IPS DF 6.9 (cell line): ENCODE data around the gene ITPR1.

Source experiments
- DNase-seq: peaks from one replicate; pipeline ENCODE4 v3.0.0-alpha.2; 2013; ENCODE audit warnings: low read depth, low spot score
- H3K27ac ChIP-seq: one replicate; pipeline ENCODE4 v1.5.1; 2013; ENCODE audit warnings: low read length, control low read depth
- H3K27me3 ChIP-seq: 2 replicates; pipeline ENCODE4 v1.6.1; 2013; ENCODE audit warnings: mild to moderate bottlenecking, low read length; ENCODE audit not compliant: control insufficient read depth, insufficient read depth
- H3K36me3 ChIP-seq: 2 replicates; pipeline ENCODE4 v1.6.1; 2013; ENCODE audit warnings: low read length; ENCODE audit not compliant: control insufficient read depth, insufficient read depth
- H3K4me1 ChIP-seq: 2 replicates; pipeline ENCODE4 v1.6.1; 2013; ENCODE audit warnings: low read length; ENCODE audit not compliant: control insufficient read depth, insufficient read depth
- H3K4me3 ChIP-seq: 2 replicates; pipeline ENCODE4 v1.5.1; 2013; ENCODE audit warnings: mild to moderate bottlenecking, low read length
- H3K9me3 ChIP-seq: 2 replicates; pipeline ENCODE4 v1.6.1; 2013; ENCODE audit warnings: low read length, inconsistent platforms; ENCODE audit not compliant: control insufficient read depth, insufficient read depth
- WGBS: extraction: QIAGEN DNeasy Blood & Tissue Kit; methylation state at CpG from one replicate; pipeline ENCODE4 v1.1.7; 2013; ENCODE audit warnings: mixed read lengths, missing lambda C conversion rate; ENCODE audit not compliant: insufficient read length, insufficient coverage; 5-methylcytosine and 5-hydroxymethylcytosine counted together

Gene ITPR1

DNA sequence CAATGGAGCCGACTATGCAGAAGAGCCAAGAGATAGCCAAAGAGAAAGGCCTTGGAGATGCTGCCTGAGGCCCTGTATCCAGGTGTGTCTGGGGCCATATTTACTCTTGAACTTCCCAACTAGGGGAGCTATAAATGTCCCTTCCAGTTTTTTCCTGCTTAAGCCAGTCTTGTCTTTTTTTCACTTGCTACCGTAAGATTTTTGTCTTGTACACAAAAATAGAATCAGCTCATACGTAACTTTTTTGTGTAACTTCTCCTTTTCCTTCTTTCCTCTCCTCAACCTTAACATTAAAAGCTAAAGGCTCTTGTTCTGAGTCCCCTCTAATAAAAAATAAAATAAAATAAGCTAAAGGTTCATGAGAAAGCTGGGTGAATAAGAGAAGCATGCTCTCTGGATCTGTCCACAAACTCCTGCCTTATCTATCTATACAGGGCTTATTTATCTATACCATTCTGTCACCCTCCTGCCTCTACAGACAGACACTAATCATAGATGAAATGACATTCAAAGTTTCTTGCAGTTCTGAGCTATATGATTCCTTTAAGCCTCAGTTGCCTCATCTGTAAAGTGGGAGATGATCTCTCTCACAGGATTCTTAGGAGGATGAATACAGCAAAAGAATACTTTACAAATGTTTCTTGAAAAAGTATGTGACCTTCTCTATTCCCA is 30.6 kb upstream of the ITPR1 start:
- no peaks in the 10 kb centered on the region for H3K27me3 ChIP-seq
- no peaks in the 10 kb centered on the region for H3K4me1 ChIP-seq
- no peak overlapping the region for H3K4me3 ChIP-seq
- WGBS, result no CpG with 5 or more reads among the region's 3 CpGs
- H3K36me3 ChIP-seq, result no peaks in the 10 kb centered on the region
- DNase-seq, result no peak
- H3K9me3 ChIP-seq, result no peaks in the 10 kb centered on the region
- no peak overlapping the region for H3K27ac ChIP-seq

DNA sequence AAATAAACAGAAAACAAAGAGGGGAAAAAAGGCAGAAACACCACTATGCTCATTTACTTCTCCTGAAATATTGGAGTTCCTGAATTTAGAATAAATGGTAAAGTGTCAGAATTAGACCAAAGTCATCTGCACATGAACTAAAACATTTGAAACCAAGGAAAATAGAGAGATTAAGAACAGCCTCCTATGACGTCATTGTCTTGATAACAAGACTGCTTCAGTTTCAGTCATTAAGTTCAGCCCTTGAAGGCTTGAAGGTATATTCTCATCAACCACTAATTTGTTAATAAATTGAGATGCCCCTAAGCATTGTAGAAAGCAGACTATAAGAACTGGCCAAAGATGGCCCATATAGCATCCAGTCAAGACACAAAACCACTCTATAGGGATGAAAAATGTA is 28.6 kb upstream of the ITPR1 start:
- no peaks in the 10 kb centered on the region for H3K9me3 ChIP-seq
- no peak overlapping the region for H3K27ac ChIP-seq
- DNase-seq, result no peak
- H3K4me1 ChIP-seq, result no peaks in the 10 kb centered on the region
- no peak overlapping the region for H3K4me3 ChIP-seq
- H3K27me3 ChIP-seq, result no peaks in the 10 kb centered on the region
- no CpG with 5 or more reads among the region's 1 CpG for WGBS
- no peaks in the 10 kb centered on the region for H3K36me3 ChIP-seq

GRCh38 chr3:4466741-4467521 is 26.2 kb upstream of the ITPR1 start, which contains the start of gene SUMF1:
Gene SUMF1 (minus strand): TSS chr3:4467269. CDS start chr3:4467245, 24 bp downstream.
- no peaks in the 10 kb centered on the region for H3K9me3 ChIP-seq
- no peaks in the 10 kb centered on the region for H3K4me1 ChIP-seq
- no peaks in the 10 kb centered on the region for H3K27me3 ChIP-seq
- H3K27ac ChIP-seq, result no peak within 1 kb of the TSS
- peak; percentile 55 for DNase-seq
- H3K4me3 ChIP-seq, result peak within 1 kb of the TSS; percentile 81
- no peaks in the 10 kb centered on the region for H3K36me3 ChIP-seq
- WGBS, result no CpG with 5 or more reads among the region's 47 CpGs

DNA sequence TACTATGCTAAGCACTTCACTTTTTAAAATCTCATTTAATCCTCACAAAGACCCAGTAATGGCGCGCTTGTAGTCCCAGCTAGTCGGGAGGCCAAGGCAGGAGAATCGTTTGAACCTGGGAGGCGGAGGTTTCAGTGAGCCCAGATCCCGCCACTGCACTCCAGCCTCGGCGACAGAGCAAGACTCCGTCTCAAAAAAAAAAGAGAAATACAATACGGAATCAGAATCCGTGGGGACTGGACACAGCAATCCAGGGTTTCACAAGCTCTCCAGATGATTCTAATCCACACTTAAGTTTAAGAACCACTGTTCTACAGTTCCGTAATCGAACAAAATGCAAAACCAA is 25.7 kb upstream of the ITPR1 start:
- no peak overlapping the region for H3K4me3 ChIP-seq
- H3K36me3 ChIP-seq, result no peaks in the 10 kb centered on the region
- H3K4me1 ChIP-seq, result no peaks in the 10 kb centered on the region
- no peaks in the 10 kb centered on the region for H3K27me3 ChIP-seq
- WGBS, result no CpG with 5 or more reads among the region's 13 CpGs
- no peaks in the 10 kb centered on the region for H3K9me3 ChIP-seq
- DNase-seq, result no peak
- H3K27ac ChIP-seq, result no peak overlapping the region

- Histone ChIP-seq H3K4me1 (no peaks in the 10 kb centered on the region), H3K4me3 (no peak overlapping the region), H3K27me3 (no peaks in the 10 kb centered on the region), H3K36me3 (no peaks in the 10 kb centered on the region), H3K9me3 (no peaks in the 10 kb centered on the region), H3K27ac (no peak overlapping the region)
- DNase-seq, result no peak
- no CpG with 5 or more reads among the region's 1 CpG for WGBS
Measured at GRCh38 chr3:4471907-4472306, 21.2 kb upstream of the ITPR1 start.

- Histone ChIP-seq H3K9me3 (no peaks in the 10 kb centered on the region), H3K4me3 (no peak overlapping the region), H3K27me3 (no peaks in the 10 kb centered on the region), H3K27ac (no peak overlapping the region), H3K36me3 (no peaks in the 10 kb centered on the region), H3K4me1 (no peaks in the 10 kb centered on the region)
- WGBS, result no CpG with 5 or more reads among the region's 2 CpGs
- no peak for DNase-seq
Measured at GRCh38 chr3:4472312-4472711, 20.8 kb upstream of the ITPR1 start.

DNA sequence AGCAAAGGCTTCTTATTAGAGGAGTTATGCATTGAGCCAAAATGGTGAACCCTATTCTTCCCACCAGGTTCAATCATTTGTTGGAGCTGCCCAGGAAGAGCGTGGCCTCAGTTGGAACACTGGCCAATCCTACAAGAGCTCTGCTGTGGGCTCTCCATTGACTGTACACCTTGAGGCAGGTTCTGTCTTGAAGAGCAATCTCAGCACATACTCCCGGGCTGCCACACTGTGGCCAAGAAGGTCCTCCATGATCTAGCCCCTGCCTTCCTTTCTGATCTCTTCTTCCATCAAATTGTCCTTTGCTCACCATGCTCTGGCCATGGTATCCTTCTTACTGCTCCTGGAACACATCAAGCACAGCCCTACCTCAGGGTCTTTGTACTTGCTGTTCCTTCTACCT is 20.4 kb upstream of the ITPR1 start:
- H3K27me3 ChIP-seq, result no peaks in the 10 kb centered on the region
- no CpG with 5 or more reads among the region's 2 CpGs for WGBS
- DNase-seq, result no peak

GRCh38 chr3:4474683-4475490 is 18.3 kb upstream of the ITPR1 start:
- Histone ChIP-seq H3K36me3 (no peaks in the 10 kb centered on the region), H3K4me1 (no peaks in the 10 kb centered on the region), H3K27me3 (no peaks in the 10 kb centered on the region), H3K4me3 (no peak overlapping the region), H3K27ac (no peak overlapping the region), H3K9me3 (no peaks in the 10 kb centered on the region)
- DNase-seq, result no peak
- no CpG with 5 or more reads among the region's 7 CpGs for WGBS

More for the DNA sequence above, 20.4 kb upstream of the ITPR1 start:
- Histone ChIP-seq H3K9me3 (no peaks in the 10 kb centered on the region), H3K36me3 (no peaks in the 10 kb centered on the region), H3K27ac (no peak overlapping the region), H3K4me3 (no peak overlapping the region), H3K4me1 (no peaks in the 10 kb centered on the region)

GRCh38 chr3:4475804-4476203 is 17.3 kb upstream of the ITPR1 start:
- Histone ChIP-seq H3K27ac (no peak overlapping the region), H3K36me3 (no peaks in the 10 kb centered on the region), H3K4me1 (no peaks in the 10 kb centered on the region), H3K4me3 (no peak overlapping the region), H3K27me3 (no peaks in the 10 kb centered on the region), H3K9me3 (no peaks in the 10 kb centered on the region)
- no peak for DNase-seq

DNA sequence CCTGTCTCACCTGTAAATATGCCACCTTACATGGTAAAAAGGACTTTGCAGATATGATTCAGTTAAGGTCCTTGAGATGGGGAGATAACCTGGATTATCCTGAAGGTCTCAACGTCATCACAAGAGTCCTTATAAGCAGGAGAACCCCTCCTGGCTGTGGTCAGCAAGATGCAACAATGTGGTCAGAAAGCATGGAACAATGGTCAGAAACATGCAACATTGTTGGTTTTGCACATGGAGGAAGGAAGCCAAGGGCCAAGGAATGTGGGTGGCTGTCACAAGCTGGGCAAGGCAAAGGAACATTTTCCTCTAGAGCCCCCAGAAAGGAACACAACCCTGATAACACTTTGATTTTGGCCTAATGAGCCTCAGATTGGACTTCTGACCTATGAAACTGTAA is 16.7 kb upstream of the ITPR1 start:
- no CpG with 5 or more reads among the region's 1 CpG for whole genome bisulfite sequencing
- Histone ChIP-seq H3K9me3 (no peaks in the 10 kb centered on the region), H3K27ac (no peak overlapping the region), H3K27me3 (no peaks in the 10 kb centered on the region), H3K4me1 (no peaks in the 10 kb centered on the region), H3K36me3 (no peaks in the 10 kb centered on the region), H3K4me3 (no peak overlapping the region)
- no peak for DNase-seq
